Globus pallidus (tissue), 1 donor: ENCODE results near the gene CLPTM1L.
"Not testable (repeated sequence)": the region's sequence is repeated elsewhere in the genome, so short reads cannot be mapped to it uniquely, and the experiment has no call there.

ENCODE experiments used
- DNase-seq: peaks from one replicate; pipeline ENCODE4 v3.0.0-alpha.2; 2015; ENCODE audit warnings: low spot score

The CLPTM1L gene

GRCh38 chr5:1339139-1339817 lies 5.6 kb downstream of the CLPTM1L start:
- not testable (repeated sequence) for DNase-seq

GRCh38 chr5:1338506-1339070 lies 6.3 kb downstream of the CLPTM1L start:
- no peak for DNase-seq

GRCh38 chr5:1338196-1338490 lies 6.8 kb downstream of the CLPTM1L start:
- DNase-seq = no peak

GRCh38 chr5:1337489-1338195 lies 7.3 kb downstream of the CLPTM1L start:
- no peak for DNase-seq

GRCh38 chr5:1336749-1337488 lies 8.0 kb downstream of the CLPTM1L start:
- DNase-seq = no peak

- no peak for DNase-seq
Measured at GRCh38 chr5:1336106-1336561, 8.8 kb downstream of the CLPTM1L start.

- no peak for DNase-seq
Measured at GRCh38 chr5:1335540-1336095, 9.3 kb downstream of the CLPTM1L start.

- DNase-seq = no peak
Measured at GRCh38 chr5:1334831-1335539, 9.9 kb downstream of the CLPTM1L start.

GRCh38 chr5:1333986-1334385 lies 10.9 kb downstream of the CLPTM1L start:
- no peak for DNase-seq

- DNase-seq = not testable (repeated sequence)
Measured at GRCh38 chr5:1333286-1333685, 11.6 kb downstream of the CLPTM1L start.

GRCh38 chr5:1332461-1333001 lies 12.4 kb downstream of the CLPTM1L start:
- no peak for DNase-seq

- DNase-seq = no peak
Measured at GRCh38 chr5:1331861-1332405, 13.0 kb downstream of the CLPTM1L start.

GRCh38 chr5:1330847-1331831 lies 13.8 kb downstream of the CLPTM1L start:
- no peak for DNase-seq

- peak; percentile 77 for DNase-seq
Measured at GRCh38 chr5:1330146-1330846, 14.6 kb downstream of the CLPTM1L start.

GRCh38 chr5:1329111-1329579 lies 15.8 kb downstream of the CLPTM1L start:
- no peak for DNase-seq

GRCh38 chr5:1328237-1329110 lies 16.4 kb downstream of the CLPTM1L start:
- DNase-seq = not testable (repeated sequence)

- not testable (repeated sequence) for DNase-seq
Measured at GRCh38 chr5:1326901-1327756, 17.8 kb downstream of the CLPTM1L start.
